Globus pallidus (tissue), 1 donor: ENCODE measurements around the gene CDK5R2.
"Not testable (repeated sequence)": the region's sequence is repeated elsewhere in the genome, so short reads cannot be mapped to it uniquely, and the experiment has no call there.

Experiments used
- DNase-seq: peaks from one replicate; pipeline ENCODE4 v3.0.0-alpha.2; 2015; ENCODE audit warnings: low spot score

CDK5R2 gene

GRCh38 chr2:218959141-218959731, at the start of gene CDK5R2:
CDK5R2 (plus strand) TSS chr2:218959666; CDS start chr2:218959821, 155 bp downstream.
- DNase-seq, result peak; percentile 59

- no peak for DNase-seq
These were observed 48.7 kb upstream of the CDK5R2 start for GRCh38 chr2:218910741-218911140.

- DNase-seq, result no peak
These were observed 39.0 kb upstream of the CDK5R2 start for GRCh38 chr2:218920504-218920903.

GRCh38 chr2:218924757-218925156, 34.7 kb upstream of the CDK5R2 start:
- DNase-seq, result no peak

GRCh38 chr2:218925434-218925833, 34.0 kb upstream of the CDK5R2 start:
- no peak for DNase-seq

GRCh38 chr2:218927422-218927821, 32.0 kb upstream of the CDK5R2 start:
- DNase-seq, result no peak

GRCh38 chr2:218927876-218928275, 31.6 kb upstream of the CDK5R2 start:
- DNase-seq, result no peak

GRCh38 chr2:218930488-218930887, 29.0 kb upstream of the CDK5R2 start:
- not testable (repeated sequence) for DNase-seq

GRCh38 chr2:218931751-218932150, 27.7 kb upstream of the CDK5R2 start:
- not testable (repeated sequence) for DNase-seq

GRCh38 chr2:218944759-218945404, 14.6 kb upstream of the CDK5R2 start:
- no peak for DNase-seq

GRCh38 chr2:218946621-218947020, 12.8 kb upstream of the CDK5R2 start:
- DNase-seq, result no peak

GRCh38 chr2:218952160-218952559, 7.3 kb upstream of the CDK5R2 start:
- DNase-seq, result no peak

GRCh38 chr2:218953366-218953954, 6.0 kb upstream of the CDK5R2 start:
- DNase-seq, result no peak

- no peak for DNase-seq
These were observed 4.7 kb upstream of the CDK5R2 start for GRCh38 chr2:218954541-218955300.

GRCh38 chr2:218956039-218956438, 3.4 kb upstream of the CDK5R2 start:
- no peak for DNase-seq

- no peak for DNase-seq
These were observed 1.8 kb upstream of the CDK5R2 start for GRCh38 chr2:218957671-218958070.

- DNase-seq, result no peak
These were observed 1.2 kb upstream of the CDK5R2 start for GRCh38 chr2:218958276-218958675.

- DNase-seq, result no peak
These were observed 369 bp downstream of the CDK5R2 start for GRCh38 chr2:218959761-218960308.

GRCh38 chr2:218960309-218961165, 1.1 kb downstream of the CDK5R2 start:
- DNase-seq, result no peak

- no peak for DNase-seq
These were observed 1.8 kb downstream of the CDK5R2 start for GRCh38 chr2:218961229-218961628.
